Spleen (tissue), 11 donors: ENCODE data around the gene RNF26. TPM values are rescaled to one million over a fixed set of nuclear protein-coding genes. Genes with fewer than 3 reads are reported as not detected.
"Not testable (repeated sequence)": the region's sequence is repeated elsewhere in the genome, so short reads cannot be mapped to it uniquely, and the experiment has no call there.

Source experiments
- DNase-seq: peaks from one replicate; pipeline ENCODE4 v3.0.0-alpha.2; 2020
- H3K27ac ChIP-seq, 8 donors: fragments of 200-600 bp; sonication (generic) in 7 of 8; 1 replicate in 4 of 8; 2 replicates in 4 of 8; pipeline versions ENCODE4 v1.5.0 to v1.8.0; 2016 to 2021; ENCODE audit warnings: inconsistent platforms in 4 of 8, mild to moderate bottlenecking in 4 of 8, moderate library complexity in 1 of 8
- H3K27me3 ChIP-seq, 7 donors: fragments of 200-600 bp; sonication (generic) in 6 of 7; replicated peaks in 1 of 7; 1 replicate in 4 of 7; 2 replicates in 3 of 7; pipeline versions ENCODE4 v1.5.0 to v1.8.0; 2016 to 2021; ENCODE audit warnings: inconsistent platforms in 3 of 7, mild to moderate bottlenecking in 1 of 7
- H3K36me3 ChIP-seq, 6 donors: fragments of 200-600 bp; sonication (generic) in 5 of 6; 1 replicate in 4 of 6; 2 replicates in 2 of 6; pipeline versions ENCODE4 v1.5.0 to v1.8.0; 2016 to 2021; ENCODE audit warnings: inconsistent platforms in 2 of 6
- H3K4me1 ChIP-seq, 6 donors: fragments of 200-600 bp; sonication (generic) in 5 of 6; 1 replicate in 3 of 6; 2 replicates in 3 of 6; pipeline versions ENCODE4 v1.5.0 to v1.8.0; 2016 to 2021; ENCODE audit warnings: inconsistent platforms in 3 of 6
- H3K4me3 ChIP-seq, 8 donors: fragments of 200-600 bp; sonication (generic) in 7 of 8; 1 replicate in 4 of 8; 2 replicates in 4 of 8; pipeline versions ENCODE4 v1.5.0 to v1.8.0; 2016 to 2021; ENCODE audit warnings: inconsistent platforms in 4 of 8, mild to moderate bottlenecking in 4 of 8, moderate library complexity in 2 of 8
- H3K9me3 ChIP-seq, 8 donors: fragments of 200-600 bp; sonication (generic) in 7 of 8; 1 replicate in 4 of 8; 2 replicates in 4 of 8; pipeline versions ENCODE4 v1.5.0 to v1.8.0; 2016 to 2021; ENCODE audit warnings: inconsistent platforms in 4 of 8
- POLR2A ChIP-seq, 3 donors: fragments of 450-650 bp; IDR thresholded peaks; one replicate each; pipeline ENCODE4 v1.5.1; 2017; ENCODE audit warnings: antibody characterized with exemption in 3 of 3, mild to moderate bottlenecking in 1 of 3
- POLR2AphosphoS5 ChIP-seq, 3 donors: sonication (generic); formaldehyde crosslinking; IDR thresholded peaks; one replicate each; pipeline ENCODE4 v1.5.1; 2017; ENCODE audit warnings: antibody characterized with exemption in 3 of 3
- WGBS, 5 donors: extraction: QIAGEN DNeasy Blood & Tissue Kit in 3 of 5; methylation state at CpG; one replicate each; pipeline versions ENCODE4 v1.1.5 to v1.1.7; 2013 to 2018; 5-methylcytosine and 5-hydroxymethylcytosine counted together
- intact Hi-C: fragments of 100-400 bp; cut with DNase I; formaldehyde crosslinking; loops from one replicate; pipeline ENCODE4 v1.15.0; 2023; ENCODE audit warnings: low total_unique reads
- microRNA-seq, 3 donors: library from miRNA; unstranded; fragments of <30 nt; microRNA quantifications; one replicate each; pipeline versions ENCODE4 to v1.1.0, GENCODE V29; 2019 to 2020
- polyA plus RNA-seq, 3 donors: library from polyadenylated mRNA; stranded (reverse); fragments of 200-250 nt; gene quantifications; one replicate each; pipeline ENCODE4 v1.2.1, GENCODE V29; 2013
- small RNA-seq, 4 donors: library from RNA; depleted of rRNA; stranded (forward); fragments of <200 nt; gene quantifications; one replicate each; pipeline ENCODE3, GENCODE V24; 2016
- total RNA-seq, 7 donors: library from RNA; depleted of rRNA in 3 of 7; stranded (reverse); fragments of >200 nt in 3 of 7; fragmentation: NEBNext Ultra II Directional in 4 of 7; extraction: Animal tissue kit (Norgen Biotek cat#: 25700) in 4 of 7; gene quantifications; one replicate each; pipeline versions ENCODE4 v1.1.0 to v1.2.1, GENCODE V29; 2016 to 2021
- TF ChIP-seq, protein P1 (sequence below), 11 experiments: fragments of 200-600 bp in 7 of 11; fragments of 450-650 bp in 4 of 11; sonication (generic) in 4 of 11; IDR thresholded peaks in 8 of 11; conservative IDR thresholded peaks in 3 of 11; 1 replicate in 7 of 11; 2 replicates in 4 of 11; pipeline versions ENCODE4 v1.4.0 to v1.8.0; 2016 to 2021; ENCODE audit warnings: antibody characterized with exemption in 11 of 11, inconsistent platforms in 4 of 11, mild to moderate bottlenecking in 1 of 11
- donor health status: healthy with polysubstance abuse.
- donor health status: DM: no; HTN: no; CAD: no; lungs with moderate emphysema.
- donor health status: DM: no; HTN: no; CAD: no.
- donor health status: Bipolar disorder and iron deficiency.
- donor health status: healthy.
- donor health status: DM: no; HTN: no; CAD: no.
- donor health status: DM: yes; HTN: yes; CAD: no.

RNF26 gene
- total and polyA plus RNA-seq, 10 donors, result 8.6 to 18.2 (median 15.0) TPM

DNA sequence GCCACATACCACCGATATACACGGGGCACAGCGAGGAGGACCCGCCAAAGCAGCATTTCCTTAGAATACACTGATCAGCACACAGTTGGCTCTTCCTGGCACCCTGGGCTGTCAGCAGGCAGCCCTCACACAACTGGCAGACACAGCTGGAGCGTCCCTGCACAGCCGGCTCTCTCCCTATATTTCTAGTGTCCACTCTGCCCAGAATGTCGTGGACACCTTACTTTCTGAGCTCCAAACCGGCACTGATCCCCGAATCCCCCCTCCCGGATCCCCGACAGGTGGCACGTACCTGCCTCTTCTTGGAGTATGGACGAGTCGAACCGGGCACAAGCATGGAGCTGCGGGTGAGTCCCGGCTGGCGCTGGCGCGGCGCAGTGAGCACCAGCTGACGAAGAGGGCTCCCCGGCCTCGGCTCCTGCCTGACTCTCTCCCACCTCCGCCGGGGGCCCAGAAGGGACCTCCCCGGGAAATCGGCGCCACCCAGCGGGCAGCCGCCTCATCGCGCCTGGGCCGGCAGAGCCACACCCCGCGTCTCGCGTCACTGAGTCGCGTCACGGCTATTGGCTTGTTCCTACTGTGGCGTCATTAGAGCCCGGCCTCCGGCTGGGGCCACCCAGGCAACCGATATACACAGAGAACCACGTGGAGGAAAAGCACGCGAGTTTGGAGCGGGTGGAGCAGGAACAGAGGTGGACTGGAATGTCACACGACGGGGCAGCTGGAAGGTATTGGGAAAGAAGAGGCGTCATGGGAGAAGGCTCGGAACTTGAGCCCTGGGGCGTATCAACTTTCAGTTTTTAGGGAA is 47.1 kb downstream of the RNF26 start, which contains the start of gene USP2:
Gene USP2 (minus strand): TSS at position 510 of the 808 bp plus-strand sequence. CDS start 8,210 bp downstream, outside the sequence.
- Histone ChIP-seq H3K9me3 (no peaks in the 10 kb centered on the region), H3K27me3 (peaks cover 0 to 44% (median 0%) of the 10 kb centered on the region in 7 donors), H3K4me1 (peaks cover 0 to 28% (median 19%) of the 10 kb centered on the region in 6 donors), H3K36me3 (no peaks in the 10 kb centered on the region), H3K4me3 (peak within 1 kb of the TSS; percentile 37 to 74 (median 49)), H3K27ac (peak within 1 kb of the TSS in 3 of 8 donors; percentile 6 to 42 (median 11))
- TF ChIP-seq POLR2AphosphoS5 (IDR thresholded peaks at IDR 0.05) (peak; percentile 44 to 79 (median 74)), POLR2A (IDR thresholded peaks at IDR 0.05) (no peak)
- TF ChIP-seq, protein P1, sequence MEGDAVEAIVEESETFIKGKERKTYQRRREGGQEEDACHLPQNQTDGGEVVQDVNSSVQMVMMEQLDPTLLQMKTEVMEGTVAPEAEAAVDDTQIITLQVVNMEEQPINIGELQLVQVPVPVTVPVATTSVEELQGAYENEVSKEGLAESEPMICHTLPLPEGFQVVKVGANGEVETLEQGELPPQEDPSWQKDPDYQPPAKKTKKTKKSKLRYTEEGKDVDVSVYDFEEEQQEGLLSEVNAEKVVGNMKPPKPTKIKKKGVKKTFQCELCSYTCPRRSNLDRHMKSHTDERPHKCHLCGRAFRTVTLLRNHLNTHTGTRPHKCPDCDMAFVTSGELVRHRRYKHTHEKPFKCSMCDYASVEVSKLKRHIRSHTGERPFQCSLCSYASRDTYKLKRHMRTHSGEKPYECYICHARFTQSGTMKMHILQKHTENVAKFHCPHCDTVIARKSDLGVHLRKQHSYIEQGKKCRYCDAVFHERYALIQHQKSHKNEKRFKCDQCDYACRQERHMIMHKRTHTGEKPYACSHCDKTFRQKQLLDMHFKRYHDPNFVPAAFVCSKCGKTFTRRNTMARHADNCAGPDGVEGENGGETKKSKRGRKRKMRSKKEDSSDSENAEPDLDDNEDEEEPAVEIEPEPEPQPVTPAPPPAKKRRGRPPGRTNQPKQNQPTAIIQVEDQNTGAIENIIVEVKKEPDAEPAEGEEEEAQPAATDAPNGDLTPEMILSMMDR (IDR thresholded peaks at IDR 0.05 in 8 of 11, conservative IDR thresholded peaks at IDR 0.05 in 3 of 11), result peak; percentile 89 to 99 (median 96)
- 0 to 1% (median 0%) methylated on average over 38 to 54 of the region's 54 CpGs for WGBS, 5 donors
- intact Hi-C loops, result no loop called here
- peak; percentile 98 for DNase-seq

DNA sequence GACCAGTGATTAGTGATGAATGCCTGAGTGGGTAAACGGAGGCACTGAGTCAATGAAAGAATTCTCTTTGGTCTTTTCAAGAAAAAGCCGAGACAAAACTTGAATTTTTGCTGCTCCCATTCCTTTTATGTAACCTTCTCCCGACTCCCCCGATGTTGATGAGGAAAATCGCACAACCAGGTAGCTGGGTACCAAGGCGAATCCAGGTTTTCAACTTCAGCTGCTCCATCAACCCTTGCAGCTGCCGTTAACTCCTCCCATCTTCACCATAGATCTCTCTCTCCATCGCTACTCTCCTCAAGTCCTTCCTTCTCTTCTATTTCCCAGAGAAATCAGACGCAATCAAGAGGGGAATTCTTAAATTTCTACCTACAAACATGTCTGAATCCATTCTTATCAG is 47.8 kb downstream of the RNF26 start:
- H3K4me3 ChIP-seq, result peak overlapping the region; percentile 37 to 74 (median 49)
- intact Hi-C loops, result no loop called here
- H3K27ac ChIP-seq, result no peak overlapping the region

DNA sequence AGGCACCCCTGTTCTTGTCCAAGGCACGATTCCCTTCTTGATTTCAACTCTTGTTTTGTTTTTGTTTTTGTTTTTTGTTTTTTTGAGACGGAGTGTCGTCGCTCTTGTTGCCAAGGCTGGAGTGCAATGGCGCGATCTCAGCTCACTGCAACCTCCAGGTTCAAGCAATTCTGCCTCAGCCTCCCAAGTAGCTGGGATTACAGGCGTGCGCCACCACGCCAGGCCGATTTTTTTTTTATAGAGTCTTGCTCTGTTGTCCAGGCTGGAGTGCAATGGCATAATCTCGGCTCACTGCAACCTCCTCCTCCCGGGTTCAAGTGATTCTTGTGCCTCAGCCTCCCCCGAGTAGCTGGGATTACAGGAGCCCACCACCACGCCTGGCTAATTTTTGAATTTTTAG is 48.2 kb downstream of the RNF26 start:
- 89 to 91% (median 90%) methylated on average over 14 of the region's 14 CpGs for WGBS, 5 donors
- DNase-seq, H3K36me3 ChIP-seq, H3K27ac ChIP-seq, intact Hi-C loops, H3K9me3 ChIP-seq: not testable (repeated sequence)
- Histone ChIP-seq H3K27me3 (peaks cover 0 to 50% (median 0%) of the 10 kb centered on the region in 7 donors), H3K4me1 (peaks cover 0 to 24% (median 17%) of the 10 kb centered on the region in 6 donors), H3K4me3 (peak overlapping the region in 2 of 8 donors; percentile 50 to 74)

More for the DNA sequence above, 47.8 kb downstream of the RNF26 start:
- H3K36me3 ChIP-seq, result no peaks in the 10 kb centered on the region
- DNase-seq, result no peak
- H3K27me3 ChIP-seq, result peaks cover 0 to 46% (median 0%) of the 10 kb centered on the region in 7 donors
- H3K4me1 ChIP-seq, result peaks cover 0 to 24% (median 17%) of the 10 kb centered on the region in 6 donors
- no peaks in the 10 kb centered on the region for H3K9me3 ChIP-seq
- 9 to 15% (median 10%) methylated on average over 9 of the region's 9 CpGs for WGBS, 5 donors
- no peak for TF ChIP-seq POLR2AphosphoS5 (IDR thresholded peaks at IDR 0.05)
- TF ChIP-seq POLR2A (IDR thresholded peaks at IDR 0.05), result no peak
- TF ChIP-seq, protein P1 (IDR thresholded peaks at IDR 0.05 in 8 of 11, conservative IDR thresholded peaks at IDR 0.05 in 3 of 11), result no peak

DNA sequence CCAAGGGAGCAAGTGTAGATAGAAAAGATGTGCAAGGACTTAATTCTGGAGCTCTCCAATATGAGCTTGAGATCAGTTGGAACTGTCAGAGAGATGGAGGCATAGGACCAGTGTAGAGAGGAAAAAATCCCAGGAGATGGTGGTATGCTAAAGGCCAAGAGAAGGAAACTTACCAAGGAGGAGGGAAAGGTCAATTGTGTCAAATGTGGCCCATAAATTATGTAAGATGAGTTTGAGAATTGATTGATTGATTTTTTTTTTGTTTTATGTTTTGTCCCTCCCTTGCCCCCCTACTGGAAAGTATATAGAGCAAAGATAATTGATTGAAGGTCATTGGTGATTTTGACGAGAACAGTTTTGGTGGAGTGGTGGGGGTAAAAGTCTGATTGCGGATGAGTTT is 50.0 kb downstream of the RNF26 start:
- no peaks in the 10 kb centered on the region for H3K36me3 ChIP-seq
- no peak overlapping the region for H3K27ac ChIP-seq
- H3K4me1 ChIP-seq, result peaks cover 0 to 24% (median 17%) of the 10 kb centered on the region in 6 donors
- no peaks in the 10 kb centered on the region for H3K9me3 ChIP-seq
- TF ChIP-seq POLR2AphosphoS5 (IDR thresholded peaks at IDR 0.05) (no peak), POLR2A (IDR thresholded peaks at IDR 0.05) (no peak)
- TF ChIP-seq, protein P1 (IDR thresholded peaks at IDR 0.05 in 8 of 11, conservative IDR thresholded peaks at IDR 0.05 in 3 of 11), result no peak
- no peak for DNase-seq
- no peak overlapping the region for H3K4me3 ChIP-seq
- 84 to 91% (median 88%) methylated on average over 2 of the region's 2 CpGs for WGBS, 5 donors
- intact Hi-C loops, result no loop called here
- H3K27me3 ChIP-seq, result peaks cover 0 to 59% (median 0%) of the 10 kb centered on the region in 7 donors

Small RNAs within 50 kb of the gene (microRNA-seq; reads per million reads assigned to microRNA genes)
- 0 to 0.28 (median 0) reads per million in 3 donors for gene MIR6756

Small RNAs within 50 kb of the gene (small RNA-seq; reads per million reads assigned to genes)
- 0 reads per million in 4 donors for gene RF01225
- 0 reads per million in 4 donors for gene RNU6-262P

Other genes with a start within 250 kb of the RNF26 start
- gene HMBS, start 249.6 kb upstream of the RNF26 start, total RNA-seq, result 10 to 100 TPM in 6 of 7 donors, 1 to 10 TPM in 1; 7.4 to 42.6 (median 14.1) TPM
- gene HMBS, start 249.6 kb upstream of the RNF26 start, polyA plus RNA-seq, result 10 to 100 TPM; 22.8 to 42.0 (median 23.3) TPM
- 10 to 100 TPM; 27.7 to 58.9 (median 37.3) TPM for gene DPAGT1, start 232.7 kb upstream of the RNF26 start, total RNA-seq
- gene DPAGT1, start 232.7 kb upstream of the RNF26 start, polyA plus RNA-seq, result 10 to 100 TPM; 20.7 to 28.9 (median 26.4) TPM
- 10 to 100 TPM; 15.2 to 19.6 (median 17.6) TPM for gene C2CD2L, start 227.2 kb upstream of the RNF26 start, total RNA-seq
- gene C2CD2L, start 227.2 kb upstream of the RNF26 start, polyA plus RNA-seq, result 10 to 100 TPM in 1 of 3 donors, 1 to 10 TPM in 2; 5.8 to 13.3 (median 9.8) TPM
- 10 to 100 TPM; 30.4 to 40.7 (median 34.3) TPM for gene HINFP, start 212.9 kb upstream of the RNF26 start, total RNA-seq
- gene HINFP, start 212.9 kb upstream of the RNF26 start, polyA plus RNA-seq, result 10 to 100 TPM; 12.8 to 19.6 (median 13.4) TPM
- under 1 TPM in 4 of 7 donors, not detected in 3; 0.17 to 0.32 (median 0.23) TPM for gene ABCG4, start 185.5 kb upstream of the RNF26 start, total RNA-seq
- gene ABCG4, start 185.5 kb upstream of the RNF26 start, polyA plus RNA-seq, result under 1 TPM in 2 of 3 donors, not detected in 1; 0.03 to 0.06 TPM
- 10 to 100 TPM; 13.2 to 18.7 (median 15.4) TPM for gene NLRX1, start 165.8 kb upstream of the RNF26 start, total RNA-seq
- 10 to 100 TPM in 1 of 3 donors, 1 to 10 TPM in 2; 3.6 to 10.6 (median 5.3) TPM for gene NLRX1, start 165.8 kb upstream of the RNF26 start, polyA plus RNA-seq
- not detected for gene NHERF4, start 149.1 kb upstream of the RNF26 start, total RNA-seq
- gene NHERF4, start 149.1 kb upstream of the RNF26 start, polyA plus RNA-seq, result under 1 TPM in 1 of 3 donors, not detected in 2; 0.12 TPM
- 10 to 100 TPM; 41.0 to 56.3 (median 48.9) TPM for gene CBL, start 128.2 kb upstream of the RNF26 start, total RNA-seq
- 10 to 100 TPM in 1 of 3 donors, 1 to 10 TPM in 2; 9.4 to 10.1 (median 9.5) TPM for gene CBL, start 128.2 kb upstream of the RNF26 start, polyA plus RNA-seq
- 100 to 1,000 TPM in 4 of 7 donors, 10 to 100 TPM in 3; 24.2 to 612 (median 139) TPM for gene MCAM, start 17.4 kb upstream of the RNF26 start, total RNA-seq
- gene MCAM, start 17.4 kb upstream of the RNF26 start, polyA plus RNA-seq, result 10 to 100 TPM; 10.3 to 19.3 (median 12.2) TPM
- 10 to 100 TPM; 21.3 to 55.0 (median 35.8) TPM for gene C1QTNF5, start 6.4 kb downstream of the RNF26 start, total RNA-seq
- 10 to 100 TPM; 10.3 to 29.0 (median 20.2) TPM for gene C1QTNF5, start 6.4 kb downstream of the RNF26 start, polyA plus RNA-seq
- under 1 TPM in 1 of 7 donors, not detected in 6; 0.16 TPM for gene MFRP, start 12.2 kb downstream of the RNF26 start, total RNA-seq
- gene MFRP, start 12.2 kb downstream of the RNF26 start, polyA plus RNA-seq, result under 1 TPM; 0.02 to 0.03 (median 0.02) TPM
- under 1 TPM; 0.28 to 0.88 (median 0.60) TPM for gene USP2, start 47.2 kb downstream of the RNF26 start, total RNA-seq
- gene USP2, start 47.2 kb downstream of the RNF26 start, polyA plus RNA-seq, result under 1 TPM; 0.15 to 0.58 (median 0.27) TPM
- 10 to 100 TPM in 6 of 7 donors, 1 to 10 TPM in 1; 7.1 to 29.4 (median 16.9) TPM for gene THY1, start 88.6 kb downstream of the RNF26 start, total RNA-seq
- gene THY1, start 88.6 kb downstream of the RNF26 start, polyA plus RNA-seq, result 10 to 100 TPM in 1 of 3 donors, 1 to 10 TPM in 2; 6.1 to 11.7 (median 7.7) TPM